ENCODE measurements around the gene ZNF385C. TPM values are rescaled to one million over a fixed set of nuclear protein-coding genes. Genes with fewer than 3 reads are reported as not detected.

ZNF385C gene
- total RNA-seq, 1 experiment from 2014 or later: 3.7 TPM

GRCh38 chr17:42028791-42029127 lies 69.5 kb downstream of the ZNF385C start:
- TF ChIP-seq, protein P1, sequence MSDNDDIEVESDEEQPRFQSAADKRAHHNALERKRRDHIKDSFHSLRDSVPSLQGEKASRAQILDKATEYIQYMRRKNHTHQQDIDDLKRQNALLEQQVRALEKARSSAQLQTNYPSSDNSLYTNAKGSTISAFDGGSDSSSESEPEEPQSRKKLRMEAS (CRISPR knock-in tag; IDR thresholded peaks at IDR 0.05): no peak
- TF ChIP-seq ATF1 (CRISPR knock-in tag; IDR thresholded peaks at IDR 0.05): no peak
- TF ChIP-seq PRRX2 (CRISPR knock-in tag; IDR thresholded peaks at IDR 0.05): no peak
- no peak for TF ChIP-seq ZMAT4 (CRISPR knock-in tag; IDR thresholded peaks at IDR 0.05)
- TF ChIP-seq ESRRA (CRISPR knock-in tag; IDR thresholded peaks at IDR 0.05; ENCODE audit: borderline replicate concordance): no peak
- TF ChIP-seq ZNF263 (CRISPR knock-in tag; IDR thresholded peaks at IDR 0.05; ENCODE audit: low read depth): no peak
- no peak for TF ChIP-seq JUN (CRISPR knock-in tag; IDR thresholded peaks at IDR 0.05)
- TF ChIP-seq CBFB (CRISPR knock-in tag; IDR thresholded peaks at IDR 0.05; ENCODE audit: low read depth): no peak
- TF ChIP-seq ZNF317 (CRISPR knock-in tag; IDR thresholded peaks at IDR 0.05; ENCODE audit: borderline replicate concordance, low read depth): no peak
- TF ChIP-seq NR3C1 (CRISPR knock-in tag; conservative IDR thresholded peaks at IDR 0.05; ENCODE audit: low read depth): no peak
- no peak for TF ChIP-seq SMAD4 (CRISPR knock-in tag; IDR thresholded peaks at IDR 0.05)
- TF ChIP-seq, protein P2, sequence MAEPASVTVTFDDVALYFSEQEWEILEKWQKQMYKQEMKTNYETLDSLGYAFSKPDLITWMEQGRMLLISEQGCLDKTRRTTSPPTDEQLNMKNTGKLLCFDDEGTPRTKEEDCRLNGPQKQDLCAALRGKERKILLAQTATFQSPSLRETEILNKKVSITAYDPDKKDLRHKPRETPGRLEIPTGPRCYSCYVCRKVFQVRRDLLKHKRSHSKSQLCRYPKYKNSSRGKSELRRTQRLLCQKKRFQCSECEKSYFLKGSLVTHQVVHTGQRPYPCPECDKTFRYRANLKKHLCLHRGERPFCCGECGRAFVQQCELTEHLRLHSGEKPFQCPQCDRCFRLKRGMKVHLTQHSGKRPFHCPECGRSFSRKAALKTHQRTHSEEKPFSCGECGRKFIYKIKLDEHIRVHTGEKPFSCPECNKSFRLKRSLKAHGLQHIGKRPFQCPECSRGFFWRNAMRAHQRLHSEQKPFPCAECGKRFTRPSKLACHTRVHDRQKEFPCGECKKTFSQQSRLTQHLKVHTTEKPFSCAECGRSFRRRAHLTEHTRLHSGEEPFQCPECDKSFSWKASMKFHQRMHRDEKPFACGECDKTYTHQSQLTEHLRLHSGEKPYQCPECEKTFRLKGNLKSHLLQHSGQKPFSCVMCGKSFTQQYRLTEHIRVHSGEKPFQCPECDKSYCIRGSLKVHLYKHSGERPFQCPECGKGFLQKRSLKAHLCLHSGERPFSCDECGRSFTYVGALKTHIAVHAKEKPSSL (CRISPR knock-in tag; conservative IDR thresholded peaks at IDR 0.05): no peak
- no peak for TF ChIP-seq SP1 (CRISPR knock-in tag; conservative IDR thresholded peaks at IDR 0.05)
- TF ChIP-seq HMGA2 (CRISPR knock-in tag; IDR thresholded peaks at IDR 0.05): no peak
- no peak for TF ChIP-seq ZNF532 (CRISPR knock-in tag; IDR thresholded peaks at IDR 0.05; ENCODE audit: borderline replicate concordance)
- no peak for TF ChIP-seq KAT7 (CRISPR knock-in tag; IDR thresholded peaks at IDR 0.05; ENCODE audit: borderline replicate concordance)
- Mint-ChIP-seq H3K27ac (no peak overlapping the region; the same call in 1 of the 2 replicates), H3K4me1 (peaks cover 13% of the 10 kb centered on the region), H3K4me3 (no peak overlapping the region), H3K27me3 (ENCODE audit: low read depth) (peaks cover 3% of the 10 kb centered on the region; the same call in 1 of the 2 replicates), H3K9me3 (no peaks in the 10 kb centered on the region), H3K36me3 (peaks cover 11% of the 10 kb centered on the region)
- DNase-seq (ENCODE audit: low spot score) (no peak), ATAC-seq (no peak)
- ChIA-PET CTCF (interaction anchor here (0.6 to 9.6 kb wide), 37 partner anchors 11 to 498 kb away, joined by 3 to 138 read pairs (median 6); partner anchors contain the start of genes ACLY, C17orf113, CNP and DHX58), POLR2A (interaction anchor here (0.6 to 3.7 kb wide), 9 partner anchors 9 to 366 kb away, joined by 3 to 13 read pairs (median 3); partner anchors contain the start of genes DNAJC7, KAT2A, NKIRAS2 and ZNF385C)

DNA sequence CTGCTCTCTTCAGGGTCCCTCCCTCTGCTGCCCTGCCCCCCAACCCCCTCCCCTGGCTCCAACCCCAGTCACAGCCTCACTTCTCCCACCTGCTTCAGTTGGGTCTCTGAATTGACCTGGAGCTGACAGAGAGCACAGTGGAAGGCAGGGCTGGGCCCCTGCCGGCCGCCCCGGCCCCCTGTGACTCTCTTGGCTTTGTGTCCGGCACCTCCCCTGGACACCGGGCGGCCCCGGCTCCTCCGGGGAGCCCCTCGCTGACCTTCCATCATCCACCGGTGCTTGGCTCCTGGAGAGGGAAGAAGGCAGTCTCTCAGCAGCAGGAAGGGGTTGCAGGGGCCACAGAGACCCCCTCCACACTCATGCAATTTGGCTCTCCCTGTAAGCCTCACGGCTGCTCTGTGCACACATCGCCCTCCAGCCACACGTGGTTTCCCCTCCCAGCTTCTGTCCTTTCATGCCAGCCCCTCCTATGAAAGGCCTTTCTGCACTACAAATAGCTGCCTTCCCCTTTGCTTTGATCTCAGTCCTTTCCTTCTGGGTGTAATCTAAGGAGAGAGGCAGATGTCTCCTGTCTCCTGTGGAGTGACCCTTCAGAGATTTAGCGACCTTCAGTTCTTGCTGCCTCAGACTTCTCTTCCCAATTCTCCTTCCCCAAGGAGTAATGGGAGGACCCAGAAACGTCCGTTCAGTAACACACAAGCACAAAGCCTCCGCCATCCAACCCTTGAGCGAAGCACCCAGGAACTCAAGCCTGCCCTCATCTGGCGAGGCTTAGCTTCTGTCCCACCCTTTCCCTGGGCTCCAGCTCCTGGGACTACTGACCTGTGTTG lies 70.1 kb downstream of the ZNF385C start:
- Mint-ChIP-seq H3K4me1 (peaks cover 11% of the 10 kb centered on the region), H3K27me3 (ENCODE audit: low read depth) (peaks cover 3% of the 10 kb centered on the region; the same call in 1 of the 2 replicates), H3K27ac (peak overlapping the region; percentile 81; the same call in 1 of the 2 replicates), H3K36me3 (peaks cover 17% of the 10 kb centered on the region), H3K4me3 (peak overlapping the region; percentile 35; the same call in 1 of the 2 replicates), H3K9me3 (no peaks in the 10 kb centered on the region)
- TF ChIP-seq SP1 (CRISPR knock-in tag; conservative IDR thresholded peaks at IDR 0.05): 0 out of 2 replicates have a peak, but pooled peaks have one; percentile 16
- TF ChIP-seq CREM (CRISPR knock-in tag; IDR thresholded peaks at IDR 0.05): no peak
- CTCF ChIA-PET: interaction anchor here (0.6 to 9.6 kb wide), 39 partner anchors 11 to 499 kb away, joined by 3 to 138 read pairs (median 6); partner anchors contain the start of genes ACLY, C17orf113, CNP and DHX58
- POLR2A ChIA-PET: interaction anchor here (0.5 to 3.7 kb wide), 10 partner anchors 8 to 367 kb away, joined by 3 to 13 read pairs (median 3); partner anchors contain the start of genes DNAJC7, KAT2A, NKIRAS2 and ZNF385C
- DNase-seq (ENCODE audit: low spot score): peak; percentile 76
- peak; percentile 84 for ATAC-seq
